Measurements from ENCODE around the gene TPRX2.
A peak's percentile ranks its signal among the peaks of the same experiment; 100 is the strongest.
"Not testable (repeated sequence)": the region's sequence is repeated elsewhere in the genome, so short reads cannot be mapped to it uniquely, and the experiment has no call there.

The TPRX2 gene

DNA sequence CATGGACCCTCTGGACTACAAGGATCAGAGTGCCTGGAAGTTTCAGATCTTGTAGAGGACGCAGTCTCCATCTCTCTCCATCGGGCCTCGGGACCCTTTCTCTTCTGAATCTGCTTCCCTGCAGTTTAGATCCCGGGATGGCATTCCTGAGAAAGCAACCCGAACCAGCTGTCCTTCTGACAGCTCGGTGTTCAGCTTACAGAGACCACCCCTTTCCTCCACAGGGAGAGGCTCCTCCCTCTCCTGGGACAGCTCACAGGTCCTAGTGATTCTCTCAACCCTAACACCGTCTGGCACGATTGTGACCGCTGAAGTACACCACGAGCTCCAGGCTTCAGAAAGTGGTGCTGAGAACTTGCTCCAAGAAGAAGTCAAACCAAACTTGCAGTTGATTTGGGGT is 19.1 kb upstream of the TPRX2 start:
- Histone ChIP-seq H3K36me3 (peaks cover 73% of the 10 kb centered on the region), H3K4me3 (ENCODE audit: low read depth, low read length) (no peak overlapping the region), H3K27ac (peak overlapping the region; percentile 76), H3K27me3 (ENCODE audit: insufficient read depth, low read depth, severe bottlenecking) (no peaks in the 10 kb centered on the region), H3K9me3 (ENCODE audit: severe bottlenecking) (no peaks in the 10 kb centered on the region)
- TF ChIP-seq, protein P1, sequence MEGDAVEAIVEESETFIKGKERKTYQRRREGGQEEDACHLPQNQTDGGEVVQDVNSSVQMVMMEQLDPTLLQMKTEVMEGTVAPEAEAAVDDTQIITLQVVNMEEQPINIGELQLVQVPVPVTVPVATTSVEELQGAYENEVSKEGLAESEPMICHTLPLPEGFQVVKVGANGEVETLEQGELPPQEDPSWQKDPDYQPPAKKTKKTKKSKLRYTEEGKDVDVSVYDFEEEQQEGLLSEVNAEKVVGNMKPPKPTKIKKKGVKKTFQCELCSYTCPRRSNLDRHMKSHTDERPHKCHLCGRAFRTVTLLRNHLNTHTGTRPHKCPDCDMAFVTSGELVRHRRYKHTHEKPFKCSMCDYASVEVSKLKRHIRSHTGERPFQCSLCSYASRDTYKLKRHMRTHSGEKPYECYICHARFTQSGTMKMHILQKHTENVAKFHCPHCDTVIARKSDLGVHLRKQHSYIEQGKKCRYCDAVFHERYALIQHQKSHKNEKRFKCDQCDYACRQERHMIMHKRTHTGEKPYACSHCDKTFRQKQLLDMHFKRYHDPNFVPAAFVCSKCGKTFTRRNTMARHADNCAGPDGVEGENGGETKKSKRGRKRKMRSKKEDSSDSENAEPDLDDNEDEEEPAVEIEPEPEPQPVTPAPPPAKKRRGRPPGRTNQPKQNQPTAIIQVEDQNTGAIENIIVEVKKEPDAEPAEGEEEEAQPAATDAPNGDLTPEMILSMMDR (IDR thresholded peaks at IDR 0.05; ENCODE audit: low read depth, low read length): no peak
- peak; percentile 83 for DNase-seq

DNA sequence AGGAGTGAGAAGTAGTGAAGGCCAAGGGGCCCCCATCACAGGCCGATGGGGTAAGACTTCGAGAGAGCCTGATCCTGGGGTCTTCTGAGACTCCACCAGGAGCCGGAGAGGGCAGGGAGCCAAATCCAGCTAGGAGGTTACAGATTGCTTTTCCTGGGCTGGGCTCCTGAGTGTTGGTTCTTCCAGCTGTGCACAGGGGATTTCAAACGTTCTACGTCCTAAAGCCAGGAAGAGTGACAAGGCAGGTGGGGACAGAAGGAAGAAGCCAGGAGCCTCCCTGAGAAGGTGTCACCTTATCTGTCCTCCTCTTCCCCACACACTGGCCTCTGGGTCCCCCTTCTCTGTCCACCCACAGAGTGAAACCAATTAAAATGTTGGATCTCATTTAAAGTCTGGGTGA is 16.1 kb upstream of the TPRX2 start:
- peak; percentile 71 for DNase-seq
- H3K36me3 ChIP-seq: peaks cover 44% of the 10 kb centered on the region
- H3K27ac ChIP-seq: peak overlapping the region; percentile 76
- TF ChIP-seq, protein P1 (IDR thresholded peaks at IDR 0.05; ENCODE audit: low read depth, low read length): no peak
- H3K4me3 ChIP-seq (ENCODE audit: low read depth, low read length): no peak overlapping the region
- H3K27me3 ChIP-seq (ENCODE audit: insufficient read depth, low read depth, severe bottlenecking): no peaks in the 10 kb centered on the region
- H3K9me3 ChIP-seq (ENCODE audit: severe bottlenecking): no peaks in the 10 kb centered on the region

DNA sequence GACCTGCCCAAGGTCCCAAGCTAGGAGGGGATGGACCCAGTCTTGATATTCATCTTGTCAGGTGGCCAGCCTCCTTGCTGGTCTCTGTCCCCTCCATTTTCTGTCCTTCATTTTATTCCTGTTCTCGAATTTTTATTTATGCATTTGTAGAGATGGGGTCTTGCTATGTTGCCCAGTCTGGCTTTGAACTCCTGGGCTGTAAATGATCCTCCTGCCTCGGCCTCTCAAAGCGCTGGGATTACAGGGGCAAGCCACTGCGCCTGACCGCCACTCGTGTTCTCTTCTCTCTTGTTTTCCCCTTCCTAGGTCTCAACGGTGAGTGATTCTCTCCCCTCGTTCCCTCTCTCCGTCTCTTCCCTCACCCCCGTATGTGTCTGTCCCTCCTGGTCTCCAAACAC is 10.6 kb upstream of the TPRX2 start:
- TF ChIP-seq, protein P1 (IDR thresholded peaks at IDR 0.05; ENCODE audit: low read depth, low read length): no peak

DNA sequence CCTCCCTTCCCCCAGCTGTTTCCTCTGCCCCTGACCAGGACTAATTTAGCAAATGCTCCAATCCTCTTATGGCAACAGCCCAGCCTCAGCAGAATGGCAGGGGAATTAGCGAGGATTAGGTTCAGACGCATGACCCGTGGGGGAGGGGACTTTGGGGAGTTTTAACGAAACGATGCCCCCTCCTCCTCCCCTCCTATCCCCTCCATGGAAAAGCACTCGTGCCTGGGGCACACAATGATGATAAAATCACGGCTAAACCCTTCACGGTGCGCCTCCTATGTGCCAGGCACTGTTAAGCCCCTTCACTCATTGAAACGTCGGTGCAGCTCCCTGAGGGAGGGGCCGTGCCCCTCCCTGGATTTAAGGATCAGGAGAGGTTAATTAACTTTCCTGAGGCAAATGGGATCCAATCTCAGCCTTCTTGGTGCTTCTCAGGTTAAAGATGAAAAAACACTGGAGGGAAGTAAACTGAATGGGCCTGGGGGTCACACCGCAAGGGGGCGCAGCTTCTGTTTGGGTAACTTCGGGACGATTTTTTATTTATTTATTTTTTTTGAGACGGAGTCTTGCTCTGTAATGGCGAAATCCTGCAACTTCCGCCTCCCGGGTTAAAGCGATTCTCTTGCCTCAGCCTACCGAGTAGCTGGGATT is 10.1 kb upstream of the TPRX2 start:
- no peaks in the 10 kb centered on the region for H3K27me3 ChIP-seq (ENCODE audit: insufficient read depth, low read depth, severe bottlenecking)
- DNase-seq: peak; percentile 98
- peak overlapping the region; percentile 37 for H3K4me3 ChIP-seq (ENCODE audit: low read depth, low read length)
- TF ChIP-seq, protein P1 (IDR thresholded peaks at IDR 0.05; ENCODE audit: low read depth, low read length): no peak; the same call in none of the 2 replicates
- H3K27ac ChIP-seq: peak overlapping the region; percentile 89
- peaks cover 2% of the 10 kb centered on the region for H3K9me3 ChIP-seq (ENCODE audit: severe bottlenecking)
- no peaks in the 10 kb centered on the region for H3K36me3 ChIP-seq

More for the DNA sequence above, 10.6 kb upstream of the TPRX2 start:
- Histone ChIP-seq H3K4me3 (ENCODE audit: low read depth, low read length) (no peak overlapping the region), H3K36me3 (no peaks in the 10 kb centered on the region), H3K27me3 (ENCODE audit: insufficient read depth, low read depth, severe bottlenecking) (no peaks in the 10 kb centered on the region), H3K27ac (peak overlapping the region; percentile 89), H3K9me3 (ENCODE audit: severe bottlenecking) (peaks cover 2% of the 10 kb centered on the region)
- DNase-seq: no peak

DNA sequence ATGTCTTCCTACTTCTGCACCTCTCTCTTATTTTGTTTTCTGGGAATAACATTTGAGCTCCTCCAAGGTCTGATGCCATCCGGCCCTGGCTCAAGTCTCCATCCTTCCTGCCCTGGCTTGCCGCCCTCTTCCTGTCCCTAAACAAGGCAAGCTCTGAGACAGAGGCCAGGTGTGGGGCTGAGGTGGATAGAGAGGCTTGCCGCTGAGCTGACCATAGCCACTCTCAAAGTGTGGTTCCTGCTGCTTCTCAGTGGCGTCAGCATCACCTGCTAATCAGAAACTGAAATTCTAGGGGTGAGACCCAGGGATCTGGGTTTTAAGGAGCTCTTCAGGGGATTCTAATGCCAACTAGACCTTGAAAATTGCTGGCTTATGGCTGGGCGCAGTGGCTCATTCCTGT is 6.0 kb upstream of the TPRX2 start:
- Histone ChIP-seq H3K36me3 (no peaks in the 10 kb centered on the region), H3K27me3 (ENCODE audit: insufficient read depth, low read depth, severe bottlenecking) (no peaks in the 10 kb centered on the region), H3K27ac (no peak overlapping the region), H3K4me3 (ENCODE audit: low read depth, low read length) (no peak overlapping the region), H3K9me3 (ENCODE audit: severe bottlenecking) (peaks cover 2% of the 10 kb centered on the region)
- DNase-seq: no peak
- TF ChIP-seq, protein P1 (IDR thresholded peaks at IDR 0.05; ENCODE audit: low read depth, low read length): no peak

DNA sequence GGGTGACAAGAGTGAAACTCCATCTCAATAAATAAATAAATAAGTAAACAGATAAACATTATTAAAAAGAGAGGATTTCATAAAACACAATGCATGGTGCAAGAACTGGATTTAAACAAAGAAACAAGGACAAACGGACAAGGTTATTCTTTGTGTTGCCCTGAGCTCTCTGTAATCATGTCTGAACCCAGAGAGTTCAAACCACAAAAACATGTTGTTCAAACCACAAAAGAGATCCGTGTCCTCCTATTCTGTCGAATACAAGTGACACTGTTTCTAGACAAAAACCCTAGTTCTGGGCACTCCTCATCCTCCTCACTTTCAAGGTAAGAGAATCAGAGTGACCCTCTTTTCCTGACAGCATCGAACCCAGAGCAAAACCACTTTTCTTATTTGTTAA is 4.6 kb upstream of the TPRX2 start:
- no peaks in the 10 kb centered on the region for H3K27me3 ChIP-seq (ENCODE audit: insufficient read depth, low read depth, severe bottlenecking)
- H3K9me3 ChIP-seq (ENCODE audit: severe bottlenecking): no peaks in the 10 kb centered on the region

DNA sequence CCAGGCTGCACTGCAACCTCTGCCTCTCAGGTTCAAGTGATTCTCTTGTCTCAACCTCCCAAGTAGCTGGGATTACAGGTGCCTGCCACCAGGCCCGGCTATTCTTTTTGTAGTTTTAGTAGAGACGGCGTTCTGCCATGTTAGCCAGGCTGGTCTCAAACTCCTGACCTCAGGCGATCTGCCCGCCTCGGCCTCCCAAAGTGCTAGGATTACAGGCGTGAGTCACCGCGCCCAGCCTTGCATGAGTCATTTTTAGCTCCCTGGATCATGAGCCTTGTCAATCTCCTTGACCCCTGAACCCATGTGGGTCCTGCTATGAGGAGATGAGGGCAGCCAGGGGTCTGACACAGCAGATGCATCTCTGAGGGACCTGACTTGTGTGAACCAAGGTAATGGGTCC is 804 bp upstream of the TPRX2 start:
- H3K4me3 ChIP-seq (ENCODE audit: low read depth, low read length); H3K36me3 ChIP-seq; H3K27me3 ChIP-seq (ENCODE audit: insufficient read depth, low read depth, severe bottlenecking); H3K9me3 ChIP-seq (ENCODE audit: severe bottlenecking): not testable (repeated sequence)
- H3K27ac ChIP-seq: peak overlapping the region; percentile 33; the same call in 1 of the 2 replicates
- peak; percentile 50 for DNase-seq

More for the DNA sequence above, 4.6 kb upstream of the TPRX2 start:
- no peak for DNase-seq
- TF ChIP-seq, protein P1 (IDR thresholded peaks at IDR 0.05; ENCODE audit: low read depth, low read length): no peak
- no peaks in the 10 kb centered on the region for H3K36me3 ChIP-seq
- no peak overlapping the region for H3K27ac ChIP-seq
- H3K4me3 ChIP-seq (ENCODE audit: low read depth, low read length): no peak overlapping the region

DNA sequence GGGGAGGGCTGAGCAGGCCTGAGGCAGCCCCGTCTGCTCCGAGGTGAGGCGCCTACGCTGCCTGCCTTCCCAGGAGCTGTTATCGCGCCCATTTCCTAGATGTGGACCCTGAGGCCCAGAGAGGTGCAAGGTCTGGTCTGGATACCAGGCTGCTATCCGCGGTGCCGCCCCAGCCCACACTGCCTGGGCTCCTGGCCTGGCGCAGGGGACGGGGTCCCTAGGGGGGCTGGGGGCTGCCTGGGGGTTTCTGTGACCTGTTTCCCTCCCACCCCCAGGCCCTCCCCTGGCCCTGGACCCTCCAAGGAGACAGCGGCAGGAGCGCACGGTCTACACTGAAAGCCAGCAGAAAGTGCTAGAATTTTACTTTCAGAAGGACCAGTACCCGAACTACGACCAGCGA is 803 bp downstream of the TPRX2 start:
- not testable (repeated sequence) for H3K36me3 ChIP-seq; H3K27me3 ChIP-seq (ENCODE audit: insufficient read depth, low read depth, severe bottlenecking); DNase-seq; H3K9me3 ChIP-seq (ENCODE audit: severe bottlenecking); H3K27ac ChIP-seq; H3K4me3 ChIP-seq (ENCODE audit: low read depth, low read length)

Measured in WERI-Rb-1 (cell line).